ENCODE data around the gene SDSL. TPM values are rescaled to one million over a fixed set of nuclear protein-coding genes. Genes with fewer than 3 reads are reported as not detected.

Gene SDSL
- total RNA-seq, 1 donor from 2014 or later = not detected

DNA sequence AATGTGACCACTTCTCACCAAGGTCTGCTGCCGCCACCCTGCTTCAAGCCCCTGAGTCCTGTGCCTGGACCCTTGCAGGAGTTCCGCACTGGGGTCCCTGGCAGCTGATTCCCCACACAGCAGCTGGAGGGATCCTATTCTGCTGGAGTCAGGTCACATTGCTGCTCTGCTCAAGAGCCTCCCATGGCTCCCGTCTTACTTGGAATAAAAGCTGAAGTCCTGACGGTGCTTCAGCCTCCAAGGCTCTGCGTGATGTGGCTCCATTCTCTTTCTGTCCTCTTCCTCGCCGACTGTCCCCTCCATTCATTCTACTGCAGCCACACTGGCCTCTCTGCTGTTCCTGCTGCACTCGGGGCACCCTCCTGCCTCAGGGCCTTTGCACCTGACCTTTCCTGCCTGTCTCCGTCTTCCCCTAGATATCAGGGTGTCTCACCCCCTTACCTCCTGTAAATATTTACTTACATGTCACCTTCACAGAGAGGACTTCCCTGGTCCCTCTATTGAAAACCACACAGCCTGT, 7.6 kb upstream of the SDSL start:
- Histone ChIP-seq H3K36me3 (no peaks in the 10 kb centered on the region), H3K27ac (no peak overlapping the region), H3K9me3 (no peaks in the 10 kb centered on the region), H3K4me1 (no peaks in the 10 kb centered on the region), H3K27me3 (no peaks in the 10 kb centered on the region), H3K4me3 (no peak overlapping the region)
- intact Hi-C loops (cut with DNase I) = no loop called here
- TF ChIP-seq, protein P1, sequence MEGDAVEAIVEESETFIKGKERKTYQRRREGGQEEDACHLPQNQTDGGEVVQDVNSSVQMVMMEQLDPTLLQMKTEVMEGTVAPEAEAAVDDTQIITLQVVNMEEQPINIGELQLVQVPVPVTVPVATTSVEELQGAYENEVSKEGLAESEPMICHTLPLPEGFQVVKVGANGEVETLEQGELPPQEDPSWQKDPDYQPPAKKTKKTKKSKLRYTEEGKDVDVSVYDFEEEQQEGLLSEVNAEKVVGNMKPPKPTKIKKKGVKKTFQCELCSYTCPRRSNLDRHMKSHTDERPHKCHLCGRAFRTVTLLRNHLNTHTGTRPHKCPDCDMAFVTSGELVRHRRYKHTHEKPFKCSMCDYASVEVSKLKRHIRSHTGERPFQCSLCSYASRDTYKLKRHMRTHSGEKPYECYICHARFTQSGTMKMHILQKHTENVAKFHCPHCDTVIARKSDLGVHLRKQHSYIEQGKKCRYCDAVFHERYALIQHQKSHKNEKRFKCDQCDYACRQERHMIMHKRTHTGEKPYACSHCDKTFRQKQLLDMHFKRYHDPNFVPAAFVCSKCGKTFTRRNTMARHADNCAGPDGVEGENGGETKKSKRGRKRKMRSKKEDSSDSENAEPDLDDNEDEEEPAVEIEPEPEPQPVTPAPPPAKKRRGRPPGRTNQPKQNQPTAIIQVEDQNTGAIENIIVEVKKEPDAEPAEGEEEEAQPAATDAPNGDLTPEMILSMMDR (IDR thresholded peaks at IDR 0.05) = no peak
- TF ChIP-seq POLR2A (IDR thresholded peaks at IDR 0.05) = no peak
- no peak for TF ChIP-seq POLR2AphosphoS5 (IDR thresholded peaks at IDR 0.05; ENCODE audit: insufficient read depth in 1 of 2, low read depth in 1 of 2)
- DNase-seq (ENCODE audit: extremely low spot score in 2 of 2) = no peak

DNA sequence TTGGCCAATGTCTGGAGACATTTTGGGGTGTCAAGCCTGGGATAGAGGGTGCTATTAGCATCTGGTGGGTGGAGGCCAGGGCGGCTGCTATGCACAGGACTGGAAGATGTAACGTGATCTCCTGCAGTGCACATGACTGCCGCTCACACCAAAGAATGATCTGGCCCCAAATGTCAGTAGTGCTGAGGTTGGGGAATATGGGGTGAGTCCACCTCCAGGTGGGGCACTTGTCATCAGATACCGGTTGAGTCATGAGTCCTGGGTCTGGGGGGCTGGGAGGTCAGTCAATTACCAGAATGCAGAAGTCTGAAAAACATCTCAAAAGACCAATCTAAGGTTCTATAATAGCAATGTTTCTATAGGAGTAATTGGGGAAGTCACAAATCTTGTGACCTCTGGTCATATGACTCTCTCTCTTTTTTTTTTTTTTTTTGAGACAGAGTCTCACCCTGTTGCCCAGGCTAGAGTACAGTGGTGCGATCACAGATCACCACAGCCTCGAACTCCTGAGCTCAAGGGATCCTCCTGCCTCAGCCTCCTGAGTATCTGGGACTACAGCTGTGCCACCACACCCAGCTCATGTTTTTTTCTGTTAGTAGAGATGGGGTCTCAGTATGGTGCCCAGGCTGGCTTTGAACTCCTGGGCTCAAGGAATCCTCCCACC, 6.0 kb upstream of the SDSL start:
- Histone ChIP-seq H3K4me3 (no peak overlapping the region), H3K27me3 (no peaks in the 10 kb centered on the region), H3K27ac (no peak overlapping the region), H3K36me3 (no peaks in the 10 kb centered on the region), H3K9me3 (no peaks in the 10 kb centered on the region), H3K4me1 (no peaks in the 10 kb centered on the region)
- TF ChIP-seq POLR2A (IDR thresholded peaks at IDR 0.05) (no peak), POLR2AphosphoS5 (IDR thresholded peaks at IDR 0.05; ENCODE audit: insufficient read depth in 1 of 2, low read depth in 1 of 2) (no peak)
- TF ChIP-seq, protein P1 (IDR thresholded peaks at IDR 0.05) = no peak
- intact Hi-C loops (cut with DNase I) = no loop called here
- DNase-seq (ENCODE audit: extremely low spot score in 2 of 2) = no peak

DNA sequence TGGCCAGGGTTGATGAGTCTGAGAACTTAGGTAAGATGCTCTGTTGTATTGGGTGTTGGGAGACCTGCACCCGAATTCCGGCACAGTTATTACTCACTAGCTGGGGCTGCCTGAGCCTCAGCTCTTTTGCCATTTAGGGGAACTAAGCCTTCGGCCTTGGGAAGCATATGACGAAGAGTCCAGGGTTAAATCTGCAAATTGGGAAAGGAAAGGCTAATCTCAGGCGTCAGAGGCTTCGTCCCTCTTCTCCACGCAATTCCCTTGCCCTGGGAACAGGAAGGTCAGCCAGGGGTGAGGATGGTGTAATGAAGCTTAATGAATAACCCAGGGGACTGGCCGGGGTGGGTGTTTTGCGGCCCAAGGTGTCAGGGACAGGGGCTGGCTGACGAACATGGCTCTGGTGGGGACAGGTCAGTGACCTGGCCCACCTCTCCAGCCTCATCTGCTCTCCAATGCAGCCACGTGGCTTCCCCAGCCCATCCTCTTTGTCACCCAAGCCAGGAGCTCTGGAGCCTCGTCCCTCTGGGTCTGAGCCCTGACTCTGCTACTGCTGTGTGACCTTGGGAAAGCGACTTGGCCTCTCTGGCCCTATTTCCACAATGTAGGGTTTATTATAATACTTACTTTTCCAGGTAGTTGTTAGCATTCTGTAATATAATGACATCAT, 3.8 kb upstream of the SDSL start:
- H3K4me3 ChIP-seq = no peak overlapping the region
- no peaks in the 10 kb centered on the region for H3K9me3 ChIP-seq
- H3K27ac ChIP-seq = no peak overlapping the region
- H3K36me3 ChIP-seq = no peaks in the 10 kb centered on the region
- TF ChIP-seq, protein P1 (IDR thresholded peaks at IDR 0.05) = no peak
- TF ChIP-seq POLR2A (IDR thresholded peaks at IDR 0.05) = no peak
- TF ChIP-seq POLR2AphosphoS5 (IDR thresholded peaks at IDR 0.05; ENCODE audit: insufficient read depth in 1 of 2, low read depth in 1 of 2) = no peak
- H3K27me3 ChIP-seq = no peaks in the 10 kb centered on the region
- intact Hi-C loops (cut with DNase I) = no loop called here
- no peak for DNase-seq (ENCODE audit: extremely low spot score in 2 of 2)
- peaks cover 6% of the 10 kb centered on the region for H3K4me1 ChIP-seq

DNA sequence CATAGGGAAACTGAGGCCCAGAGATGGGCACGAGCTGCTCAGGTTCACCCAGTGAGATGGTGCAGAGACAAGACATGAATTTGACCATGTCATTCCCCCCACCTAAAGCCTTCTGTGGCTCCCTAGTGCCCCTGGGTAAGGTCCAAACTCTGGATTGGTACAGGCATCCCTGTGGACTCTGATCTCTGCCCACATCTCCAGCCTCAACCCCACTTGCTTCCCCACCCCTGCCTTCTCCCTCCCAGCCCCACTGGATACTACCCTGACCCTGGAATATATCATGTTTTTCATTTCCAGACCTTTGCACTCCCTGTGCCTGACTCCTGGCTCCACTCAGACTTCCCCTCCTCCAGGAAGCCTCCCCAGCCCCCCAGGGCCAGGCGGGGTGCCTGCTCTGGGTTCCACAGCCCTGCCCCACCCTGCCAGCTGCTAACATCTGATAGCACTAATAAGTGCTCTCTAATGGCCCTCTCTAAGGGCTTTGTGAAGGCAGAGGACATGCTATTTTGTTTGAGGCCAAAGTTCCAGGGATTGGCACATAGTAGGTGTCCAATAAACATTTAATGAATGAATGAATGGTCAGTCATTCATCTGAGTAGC, 1.1 kb upstream of the SDSL start:
- H3K27ac ChIP-seq = no peak overlapping the region
- H3K9me3 ChIP-seq = no peaks in the 10 kb centered on the region
- H3K27me3 ChIP-seq = no peaks in the 10 kb centered on the region
- H3K4me1 ChIP-seq = peaks cover 6% of the 10 kb centered on the region
- intact Hi-C loops (cut with DNase I) = no loop called here
- no peaks in the 10 kb centered on the region for H3K36me3 ChIP-seq
- no peak overlapping the region for H3K4me3 ChIP-seq
- no peak for DNase-seq (ENCODE audit: extremely low spot score in 2 of 2)
- no peak for TF ChIP-seq POLR2AphosphoS5 (IDR thresholded peaks at IDR 0.05; ENCODE audit: insufficient read depth in 1 of 2, low read depth in 1 of 2)
- no peak for TF ChIP-seq POLR2A (IDR thresholded peaks at IDR 0.05)
- TF ChIP-seq, protein P1 (IDR thresholded peaks at IDR 0.05) = no peak
